ENCODE data around the gene CABP7. TPM values are rescaled to one million over a fixed set of nuclear protein-coding genes. Genes with fewer than 3 reads are reported as not detected.

CABP7 gene
- total and polyA plus RNA-seq, 2 donors (not counting 1 experiment from before 2014, with no cell fraction given), result 0.03 TPM; not detected in 1

DNA sequence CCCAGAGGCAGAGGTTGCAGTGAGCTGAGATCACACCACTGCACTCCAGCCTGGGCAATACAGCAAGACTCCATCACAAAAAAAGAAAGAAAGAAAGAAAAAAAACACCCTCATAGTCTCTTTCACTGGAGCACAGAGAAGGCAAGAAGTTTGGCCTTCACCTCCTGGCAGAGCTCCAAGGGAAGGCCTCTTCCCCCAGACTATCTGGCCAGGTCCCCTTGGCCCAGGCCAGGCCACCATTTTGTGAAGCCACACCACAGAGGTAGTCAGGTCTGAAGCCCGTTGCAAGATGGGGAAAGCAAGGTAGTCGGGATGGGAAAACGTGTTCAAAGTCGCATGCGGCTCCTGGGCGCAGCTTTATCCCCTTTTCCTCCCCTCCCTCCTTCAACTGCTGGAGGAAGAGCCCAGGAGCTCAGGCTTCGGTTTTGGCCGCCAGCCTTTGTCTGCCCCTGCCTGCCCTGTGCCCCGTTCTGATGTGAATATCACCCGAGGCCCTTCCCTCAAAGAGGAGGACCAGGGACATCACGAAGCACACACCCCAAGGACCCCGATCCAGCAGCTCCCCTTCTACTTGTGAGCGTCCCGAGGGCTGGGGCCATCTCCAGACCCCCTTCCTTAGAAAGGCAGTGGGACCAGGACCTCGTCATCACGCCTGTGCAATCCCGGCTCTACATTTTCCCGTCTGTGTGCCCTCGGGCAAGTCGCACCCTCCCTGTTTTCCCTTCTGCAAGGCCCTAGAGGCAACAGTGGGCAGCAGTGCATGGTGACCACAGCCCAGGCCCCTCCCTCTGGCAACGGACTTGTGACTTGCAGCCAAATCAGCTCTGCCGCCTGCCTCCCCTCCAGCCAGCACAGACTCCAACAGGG lies 17.7 kb downstream of the CABP7 start:
- ChIA-PET CTCF (interaction anchor here (0.5 kb wide), 1 partner anchor 1456 kb away, joined by 3 read pairs; no protein-coding TSS in a partner anchor), POLR2A (interaction anchor here (0.7 kb wide), 1 partner anchor 374 kb away, joined by 3 read pairs; no protein-coding TSS in a partner anchor)
- intact Hi-C loops (cut with micrococcal nuclease), result no loop called here
- Histone ChIP-seq H3K4me3 (ENCODE audit: control extremely low read depth in 1 of 5, extremely low read depth in 1 of 5, insufficient read depth in 1 of 5, low read depth in 2 of 5, low read length in 4 of 5) (no peak overlapping the region), H3K79me2 (ENCODE audit: control insufficient read depth, insufficient read depth, low read length) (no peaks in the 10 kb centered on the region), H4K20me1 (ENCODE audit: control insufficient read depth, insufficient read depth, low read length, poor library complexity, severe bottlenecking) (no peaks in the 10 kb centered on the region), H2AFZ (ENCODE audit: insufficient read depth, low read depth, low read length, poor library complexity, severe bottlenecking) (no peak overlapping the region), H3K9ac (ENCODE audit: low read length) (no peak overlapping the region), H3K27ac (ENCODE audit: low read length in 2 of 2) (no peak overlapping the region), H3K36me3 (replicated peaks in 1 of 2; ENCODE audit: control extremely low read depth in 1 of 2, control insufficient read depth in 1 of 2, extremely low read depth in 1 of 2, insufficient read depth in 2 of 2, low read length in 1 of 2) (peaks cover 0 to 20% of the 10 kb centered on the region in 2 experiments), H3K4me1 (ENCODE audit: control insufficient read depth in 2 of 2, insufficient read depth in 2 of 2, low read length in 2 of 2) (no peaks in the 10 kb centered on the region), H3K27me3 (replicated peaks in 1 of 4; ENCODE audit: control extremely low read depth in 1 of 4, control insufficient read depth in 3 of 4, insufficient read depth in 4 of 4, low read length in 3 of 4) (no peaks in the 10 kb centered on the region), H3K4me2 (replicated peaks; ENCODE audit: low read depth, low read length, poor library complexity, severe bottlenecking) (no peak overlapping the region), H3K9me3 (ENCODE audit: control extremely low read depth in 1 of 3, control insufficient read depth in 2 of 3, insufficient read depth in 1 of 3, low read length in 2 of 3) (peaks cover 0 to 3% (median 0%) of the 10 kb centered on the region in 3 donors)
- Mint-ChIP-seq H3K27ac (no peak overlapping the region), H3K27me3 (no peaks in the 10 kb centered on the region), H3K4me1 (no peaks in the 10 kb centered on the region), H3K4me3 (no peak overlapping the region), H3K9me3 (ENCODE audit: insufficient read depth) (no peaks in the 10 kb centered on the region)
- DNase-seq (no peak), ATAC-seq (ENCODE audit: low read depth) (no peak)
- whole genome bisulfite sequencing (ENCODE audit: insufficient coverage), result 96% methylated on average over 22 of the region's 22 CpGs
- no peak for TF ChIP-seq EZH2 (IDR thresholded peaks at IDR 0.05; ENCODE audit: borderline replicate concordance, insufficient read depth, low read depth, low read length, poor library complexity, severe bottlenecking)
- TF ChIP-seq, protein P1, sequence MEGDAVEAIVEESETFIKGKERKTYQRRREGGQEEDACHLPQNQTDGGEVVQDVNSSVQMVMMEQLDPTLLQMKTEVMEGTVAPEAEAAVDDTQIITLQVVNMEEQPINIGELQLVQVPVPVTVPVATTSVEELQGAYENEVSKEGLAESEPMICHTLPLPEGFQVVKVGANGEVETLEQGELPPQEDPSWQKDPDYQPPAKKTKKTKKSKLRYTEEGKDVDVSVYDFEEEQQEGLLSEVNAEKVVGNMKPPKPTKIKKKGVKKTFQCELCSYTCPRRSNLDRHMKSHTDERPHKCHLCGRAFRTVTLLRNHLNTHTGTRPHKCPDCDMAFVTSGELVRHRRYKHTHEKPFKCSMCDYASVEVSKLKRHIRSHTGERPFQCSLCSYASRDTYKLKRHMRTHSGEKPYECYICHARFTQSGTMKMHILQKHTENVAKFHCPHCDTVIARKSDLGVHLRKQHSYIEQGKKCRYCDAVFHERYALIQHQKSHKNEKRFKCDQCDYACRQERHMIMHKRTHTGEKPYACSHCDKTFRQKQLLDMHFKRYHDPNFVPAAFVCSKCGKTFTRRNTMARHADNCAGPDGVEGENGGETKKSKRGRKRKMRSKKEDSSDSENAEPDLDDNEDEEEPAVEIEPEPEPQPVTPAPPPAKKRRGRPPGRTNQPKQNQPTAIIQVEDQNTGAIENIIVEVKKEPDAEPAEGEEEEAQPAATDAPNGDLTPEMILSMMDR (IDR thresholded peaks at IDR 0.05), result no peak
